ENCODE data around the gene JMJD6.
A peak's percentile ranks its signal among the peaks of the same experiment; 100 is the strongest.
"Not testable (repeated sequence)": the region's sequence is repeated elsewhere in the genome, so short reads cannot be mapped to it uniquely, and the experiment has no call there.

The JMJD6 gene

DNA sequence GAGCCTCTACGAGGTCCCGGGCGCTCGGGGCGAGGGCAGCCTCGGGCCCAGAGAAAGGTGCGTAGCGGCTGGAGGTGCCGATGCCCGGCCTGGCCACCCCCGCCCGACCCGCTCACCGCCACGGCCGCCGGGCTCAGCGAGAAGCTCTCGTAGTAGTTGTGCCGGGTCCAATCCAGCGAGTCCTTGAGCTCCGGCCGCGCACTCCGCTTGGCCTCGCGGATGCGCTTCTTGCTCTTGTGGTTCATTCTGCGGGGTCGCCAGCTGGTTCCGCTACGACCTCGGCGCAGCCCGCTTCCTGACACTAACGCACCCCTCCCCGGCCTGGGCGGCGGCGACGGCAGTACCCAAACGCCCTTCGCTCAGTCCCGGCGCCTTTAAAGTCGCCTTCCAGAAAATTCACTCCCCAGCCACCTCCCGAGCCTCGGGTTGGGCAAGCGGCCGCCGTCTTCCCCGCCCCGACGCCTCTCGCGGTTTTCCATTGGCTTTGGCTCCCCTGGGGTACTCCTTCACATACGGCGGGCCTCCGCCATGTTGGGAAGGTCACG, at the start of gene JMJD6:
Gene JMJD6, minus strand, starts transcription at position 376 of the 545 bp plus-strand sequence. Its CDS starts 131 bp downstream, at position 245.
- peak within 1 kb of the TSS; percentile 80 for H2AFZ ChIP-seq (ENCODE audit: low read depth, low read length)
- H3K4me1 ChIP-seq (ENCODE audit: insufficient read depth, low read length) = peaks cover 16% of the 10 kb centered on the region
- H3K4me3 ChIP-seq (ENCODE audit: low read length) = peak within 1 kb of the TSS; percentile 94
- H3K27me3 ChIP-seq (ENCODE audit: insufficient read depth, low read length) = no peaks in the 10 kb centered on the region
- no peaks in the 10 kb centered on the region for H3K9me3 ChIP-seq (ENCODE audit: low read length)
- peaks cover 27% of the 10 kb centered on the region for H3K36me3 ChIP-seq (ENCODE audit: insufficient read depth, low read length)

DNA sequence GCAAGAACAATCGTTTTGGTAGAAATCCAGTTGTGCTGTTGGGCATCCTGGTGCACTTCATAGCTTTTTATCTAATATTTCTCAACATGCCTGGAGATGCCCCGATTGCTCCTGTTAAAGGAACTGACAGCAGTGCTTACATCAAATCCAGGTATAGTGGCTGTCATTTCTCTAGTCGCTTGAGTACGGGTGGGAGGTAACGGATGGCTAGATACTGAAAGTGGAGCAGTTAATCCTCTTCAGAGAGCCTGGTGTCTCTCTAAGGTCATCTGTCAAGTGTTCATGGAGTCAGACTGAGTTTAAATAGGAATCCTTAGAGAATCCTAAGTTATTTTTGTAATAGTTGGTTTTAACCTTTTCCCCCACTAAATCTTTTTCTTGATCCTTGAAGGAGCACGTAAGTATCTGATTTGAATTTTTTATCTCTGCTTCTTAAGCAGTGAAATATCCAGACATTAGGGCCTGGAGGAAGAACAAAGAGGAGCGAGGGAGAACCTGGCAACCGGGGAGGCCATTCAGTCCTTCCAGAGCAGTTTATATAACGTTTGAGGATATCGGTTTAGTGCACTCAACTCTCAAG, 48.7 kb upstream of the JMJD6 start:
- no peaks in the 10 kb centered on the region for H3K9me3 ChIP-seq (ENCODE audit: low read length)
- no peak overlapping the region for H3K4me3 ChIP-seq (ENCODE audit: low read length)
- no peak overlapping the region for H2AFZ ChIP-seq (ENCODE audit: low read depth, low read length)
- H3K27me3 ChIP-seq (ENCODE audit: insufficient read depth, low read length) = no peaks in the 10 kb centered on the region
- H3K4me1 ChIP-seq (ENCODE audit: insufficient read depth, low read length) = no peaks in the 10 kb centered on the region
- H3K36me3 ChIP-seq (ENCODE audit: insufficient read depth, low read length) = peaks cover 23% of the 10 kb centered on the region

DNA sequence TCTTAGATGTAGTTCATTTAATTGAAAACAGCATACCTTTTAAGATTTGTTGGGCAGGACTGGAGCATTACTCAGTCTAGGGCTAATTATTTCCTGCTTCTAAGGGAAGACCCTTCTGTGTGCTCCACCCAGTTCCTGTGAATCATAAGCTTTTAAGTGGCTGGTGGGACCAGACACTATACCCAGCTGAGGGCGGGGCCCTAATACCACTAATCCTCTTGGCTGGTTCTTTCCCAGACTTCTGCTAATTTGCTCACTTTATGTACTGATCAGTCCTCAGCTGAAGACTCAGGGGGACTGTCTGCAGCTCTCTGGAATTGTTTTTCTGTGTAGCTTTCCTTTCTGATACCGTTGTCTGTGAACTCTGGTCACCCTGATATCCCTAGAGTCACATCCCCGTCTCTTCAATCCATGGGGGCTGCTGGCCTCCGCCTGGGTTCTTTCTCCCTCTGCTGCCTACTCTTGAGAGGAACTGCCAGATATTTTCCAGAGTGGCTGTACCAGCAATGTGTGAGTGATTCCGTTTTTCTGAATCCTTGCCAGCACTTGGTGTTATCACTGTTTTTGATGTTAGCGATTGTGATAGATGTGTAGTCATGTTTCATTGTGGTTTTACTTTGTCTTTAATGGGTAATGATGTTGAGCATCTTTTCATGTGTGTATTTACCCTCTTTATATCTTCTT, 46.6 kb upstream of the JMJD6 start:
- Histone ChIP-seq H2AFZ (ENCODE audit: low read depth, low read length) (no peak overlapping the region), H3K4me1 (ENCODE audit: insufficient read depth, low read length) (no peaks in the 10 kb centered on the region), H3K4me3 (ENCODE audit: low read length) (no peak overlapping the region), H3K36me3 (ENCODE audit: insufficient read depth, low read length) (peaks cover 23% of the 10 kb centered on the region), H3K9me3 (ENCODE audit: low read length) (peaks cover 3% of the 10 kb centered on the region), H3K27me3 (ENCODE audit: insufficient read depth, low read length) (no peaks in the 10 kb centered on the region)

DNA sequence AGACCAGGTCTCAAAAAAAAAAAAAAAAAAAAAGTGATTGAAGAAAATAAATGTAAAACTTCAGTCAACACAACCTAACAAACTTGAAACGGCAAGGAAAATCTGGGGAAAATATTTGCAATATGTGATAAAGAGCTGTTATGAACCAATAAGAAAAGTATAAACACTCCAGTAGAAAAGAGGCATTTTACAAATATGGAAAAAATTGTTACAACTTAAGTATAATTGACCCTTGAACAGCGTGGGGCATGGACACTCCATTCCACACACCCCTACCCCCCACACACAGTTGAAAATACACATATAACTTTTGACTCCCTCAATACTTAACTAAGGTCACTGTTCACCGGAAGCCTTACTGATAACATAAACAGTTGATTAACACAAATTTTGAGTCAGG, 32.2 kb upstream of the JMJD6 start:
- peaks cover 5% of the 10 kb centered on the region for H3K9me3 ChIP-seq (ENCODE audit: low read length)
- H3K4me1 ChIP-seq (ENCODE audit: insufficient read depth, low read length) = peaks cover 4% of the 10 kb centered on the region
- no peak overlapping the region for H3K4me3 ChIP-seq (ENCODE audit: low read length)
- H2AFZ ChIP-seq (ENCODE audit: low read depth, low read length) = no peak overlapping the region
- H3K36me3 ChIP-seq (ENCODE audit: insufficient read depth, low read length) = peaks cover 7% of the 10 kb centered on the region
- H3K27me3 ChIP-seq (ENCODE audit: insufficient read depth, low read length) = no peaks in the 10 kb centered on the region

DNA sequence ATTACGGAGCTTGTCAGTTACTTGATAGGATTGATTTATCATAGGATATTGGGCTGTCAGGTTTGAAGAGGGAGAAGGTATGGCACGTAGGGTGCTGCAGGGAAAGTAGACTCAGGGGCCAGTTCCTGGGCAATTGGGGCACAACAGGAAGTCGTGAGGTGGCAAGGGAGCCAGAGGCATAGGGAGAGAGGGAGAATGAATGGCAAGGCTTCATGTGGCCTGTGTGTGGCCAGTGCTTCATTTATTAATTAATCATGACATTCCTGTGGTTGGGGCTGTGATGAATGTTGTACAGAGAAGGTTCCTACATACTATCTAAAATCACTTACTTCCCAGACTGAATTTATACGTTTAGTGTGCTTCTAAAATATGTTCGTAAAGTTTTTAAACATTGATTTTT, 30.9 kb upstream of the JMJD6 start:
- Histone ChIP-seq H3K4me1 (ENCODE audit: insufficient read depth, low read length) (peaks cover 4% of the 10 kb centered on the region), H3K4me3 (ENCODE audit: low read length) (no peak overlapping the region), H3K27me3 (ENCODE audit: insufficient read depth, low read length) (no peaks in the 10 kb centered on the region), H2AFZ (ENCODE audit: low read depth, low read length) (no peak overlapping the region), H3K9me3 (ENCODE audit: low read length) (peaks cover 5% of the 10 kb centered on the region), H3K36me3 (ENCODE audit: insufficient read depth, low read length) (peaks cover 7% of the 10 kb centered on the region)

- Histone ChIP-seq H2AFZ (ENCODE audit: low read depth, low read length) (no peak overlapping the region), H3K36me3 (ENCODE audit: insufficient read depth, low read length) (peaks cover 7% of the 10 kb centered on the region), H3K9me3 (ENCODE audit: low read length) (peaks cover 2% of the 10 kb centered on the region), H3K4me3 (ENCODE audit: low read length) (no peak overlapping the region), H3K4me1 (ENCODE audit: insufficient read depth, low read length) (peaks cover 4% of the 10 kb centered on the region), H3K27me3 (ENCODE audit: insufficient read depth, low read length) (no peaks in the 10 kb centered on the region)
These were observed 28.9 kb upstream of the JMJD6 start for GRCh38 chr17:76755285-76755684.

DNA sequence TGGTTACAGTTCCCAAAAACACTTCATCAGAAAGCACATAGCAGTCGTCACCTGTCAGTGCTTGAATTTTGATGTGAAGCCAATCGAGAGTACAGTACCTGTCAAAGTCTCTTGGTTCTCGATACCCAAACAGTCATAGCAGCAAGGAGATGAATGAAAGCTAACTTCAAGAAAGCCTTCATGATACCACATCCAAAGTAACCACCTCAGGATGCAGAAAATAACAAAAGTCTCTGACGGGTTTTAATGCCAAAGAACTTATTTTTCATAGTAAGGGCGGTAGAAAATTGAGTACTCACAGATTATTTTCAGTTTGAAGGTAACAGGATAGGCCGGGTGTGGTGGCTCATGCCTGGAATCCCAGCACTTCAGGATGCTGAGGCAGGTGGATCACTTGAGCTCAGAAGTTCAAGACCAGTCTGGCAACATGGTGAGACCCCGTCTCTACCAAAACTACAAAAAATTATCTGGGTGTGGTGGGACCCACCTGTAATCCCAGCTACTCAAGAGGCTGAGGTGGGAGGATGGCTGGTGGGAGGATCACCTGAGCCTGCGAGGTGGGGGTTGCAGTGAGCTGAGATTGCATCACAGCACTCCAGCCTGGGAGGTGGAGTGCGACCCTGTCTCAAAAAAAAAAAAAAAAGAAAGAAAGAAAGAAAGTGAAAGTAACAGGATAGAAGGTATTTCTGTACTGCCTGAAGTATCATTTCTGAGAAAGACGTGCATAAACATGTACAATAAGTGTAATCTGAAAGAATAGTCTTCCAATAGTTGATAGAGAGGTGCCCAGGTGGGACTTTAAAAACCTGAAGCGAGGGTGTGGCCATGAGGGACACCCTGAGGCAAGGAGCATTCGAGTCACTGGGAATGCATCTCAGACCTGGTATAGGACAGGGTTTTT, 26.9 kb upstream of the JMJD6 start:
- Histone ChIP-seq H3K9me3 (ENCODE audit: low read length) (peaks cover 2% of the 10 kb centered on the region), H2AFZ (ENCODE audit: low read depth, low read length) (no peak overlapping the region), H3K4me3 (ENCODE audit: low read length) (no peak overlapping the region), H3K27me3 (ENCODE audit: insufficient read depth, low read length) (no peaks in the 10 kb centered on the region), H3K36me3 (ENCODE audit: insufficient read depth, low read length) (peaks cover 7% of the 10 kb centered on the region), H3K4me1 (ENCODE audit: insufficient read depth, low read length) (peaks cover 4% of the 10 kb centered on the region)

DNA sequence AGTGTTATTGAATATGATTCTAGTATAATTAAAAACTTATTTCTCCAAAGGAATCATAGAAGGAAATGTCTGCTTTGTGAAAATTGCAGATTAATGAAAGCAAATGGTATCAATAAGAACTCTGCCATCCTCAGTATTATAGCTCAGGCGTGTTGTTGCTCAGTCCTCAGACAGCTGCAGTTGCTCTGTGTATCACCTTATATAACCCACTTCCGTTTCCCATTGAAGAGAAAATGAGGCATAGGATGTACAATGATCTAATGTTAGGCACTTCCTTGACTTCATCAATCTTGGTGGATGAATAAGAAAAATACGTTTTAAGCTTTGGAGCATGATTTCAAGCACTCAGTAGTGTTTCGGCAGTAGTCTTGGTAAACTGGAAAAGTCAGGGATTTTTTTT, 25.6 kb upstream of the JMJD6 start:
- Histone ChIP-seq H3K36me3 (ENCODE audit: insufficient read depth, low read length) (peaks cover 4% of the 10 kb centered on the region), H3K4me3 (ENCODE audit: low read length) (no peak overlapping the region), H3K4me1 (ENCODE audit: insufficient read depth, low read length) (peaks cover 4% of the 10 kb centered on the region), H3K9me3 (ENCODE audit: low read length) (no peaks in the 10 kb centered on the region), H3K27me3 (ENCODE audit: insufficient read depth, low read length) (no peaks in the 10 kb centered on the region), H2AFZ (ENCODE audit: low read depth, low read length) (no peak overlapping the region)

DNA sequence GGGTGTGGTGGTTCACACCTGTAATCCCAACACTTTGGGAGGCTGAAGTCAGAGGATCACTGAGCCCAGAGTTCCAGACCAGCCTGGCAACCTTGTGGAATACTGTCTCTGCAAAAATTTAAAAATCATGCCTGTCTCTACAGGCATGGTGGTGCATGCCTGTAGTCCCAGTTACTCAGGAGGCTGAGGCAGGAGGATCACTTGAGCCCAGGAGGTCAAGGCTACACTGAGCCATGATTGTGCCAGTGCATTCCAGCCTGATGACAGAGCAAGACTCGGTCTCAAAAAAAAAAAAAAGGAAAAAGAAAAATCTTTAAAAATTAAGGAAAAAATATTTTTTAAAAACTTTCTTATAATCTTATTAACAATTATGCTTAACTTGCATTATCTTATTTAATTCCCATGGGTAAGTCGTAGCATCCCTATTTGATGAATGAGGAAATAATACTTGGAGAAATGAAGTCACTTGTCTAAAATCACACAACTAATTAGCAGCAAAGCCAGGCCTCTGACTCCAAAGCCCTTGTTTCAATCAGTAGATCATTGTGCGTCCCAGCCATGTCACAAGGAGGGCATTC, 25.1 kb upstream of the JMJD6 start:
- no peak overlapping the region for H2AFZ ChIP-seq (ENCODE audit: low read depth, low read length)
- no peaks in the 10 kb centered on the region for H3K9me3 ChIP-seq (ENCODE audit: low read length)
- H3K36me3 ChIP-seq (ENCODE audit: insufficient read depth, low read length) = peaks cover 3% of the 10 kb centered on the region
- H3K27me3 ChIP-seq (ENCODE audit: insufficient read depth, low read length) = no peaks in the 10 kb centered on the region
- H3K4me1 ChIP-seq (ENCODE audit: insufficient read depth, low read length) = peaks cover 4% of the 10 kb centered on the region
- H3K4me3 ChIP-seq (ENCODE audit: low read length) = no peak overlapping the region

DNA sequence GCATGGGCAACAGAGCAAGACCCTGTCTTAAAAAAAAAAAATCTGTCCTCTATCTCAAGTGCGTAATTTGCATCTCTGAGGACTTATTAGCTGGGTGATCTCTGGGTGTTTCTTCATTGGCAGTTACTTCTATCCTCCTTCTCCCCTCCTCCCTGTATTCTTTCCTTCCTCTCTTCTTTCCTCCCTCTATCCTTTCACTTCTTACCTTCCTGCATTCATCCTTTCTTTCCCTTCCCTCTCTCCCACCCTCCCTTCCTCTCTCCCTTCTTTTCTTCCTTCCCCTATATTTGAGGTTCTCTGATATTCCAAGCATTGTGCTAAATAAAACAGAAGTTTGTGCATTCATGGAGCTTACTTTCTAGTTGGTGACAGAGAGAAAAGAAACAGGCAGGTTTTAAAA, 22.3 kb upstream of the JMJD6 start:
- Histone ChIP-seq H3K4me3 (ENCODE audit: low read length) (no peak overlapping the region), H3K27me3 (ENCODE audit: insufficient read depth, low read length) (no peaks in the 10 kb centered on the region), H3K4me1 (ENCODE audit: insufficient read depth, low read length) (no peaks in the 10 kb centered on the region), H3K36me3 (ENCODE audit: insufficient read depth, low read length) (peaks cover 25% of the 10 kb centered on the region), H2AFZ (ENCODE audit: low read depth, low read length) (no peak overlapping the region), H3K9me3 (ENCODE audit: low read length) (peaks cover 10% of the 10 kb centered on the region)

DNA sequence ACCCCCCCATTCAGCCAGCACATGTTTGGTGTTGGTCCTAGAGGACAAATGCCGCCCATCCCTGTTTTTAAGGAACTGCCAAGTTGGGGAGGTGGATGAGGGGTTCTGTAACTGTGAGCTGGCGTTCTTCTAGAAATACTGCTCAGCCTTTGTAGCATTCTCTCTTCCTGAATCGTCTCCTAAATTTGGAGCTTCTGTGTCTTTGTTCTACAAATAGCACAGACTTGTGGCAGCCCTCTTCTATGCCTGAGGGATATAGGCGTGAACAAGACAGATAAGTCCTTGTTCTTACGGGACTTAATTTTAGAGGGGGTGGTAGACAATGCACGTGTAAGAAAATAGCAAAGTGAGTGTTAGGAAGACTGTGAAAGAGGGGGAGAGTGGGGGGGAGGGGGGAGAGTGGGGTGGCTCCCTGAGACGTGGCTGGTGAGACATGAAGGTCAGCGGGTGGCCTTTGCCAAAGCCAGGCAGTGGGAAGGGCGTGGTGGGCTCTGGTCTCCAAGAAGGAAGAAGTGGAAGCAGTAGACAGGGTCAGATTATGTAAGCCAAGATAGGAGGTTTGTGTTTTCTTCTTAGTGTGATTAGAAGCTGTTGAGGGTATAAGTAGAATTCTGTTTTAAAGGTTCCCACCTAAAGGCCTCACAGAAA, 21.4 kb upstream of the JMJD6 start:
- Histone ChIP-seq H3K4me3 (ENCODE audit: low read length) (no peak overlapping the region), H3K27me3 (ENCODE audit: insufficient read depth, low read length) (no peaks in the 10 kb centered on the region), H2AFZ (ENCODE audit: low read depth, low read length) (no peak overlapping the region), H3K4me1 (ENCODE audit: insufficient read depth, low read length) (no peaks in the 10 kb centered on the region), H3K36me3 (ENCODE audit: insufficient read depth, low read length) (peaks cover 25% of the 10 kb centered on the region), H3K9me3 (ENCODE audit: low read length) (peaks cover 10% of the 10 kb centered on the region)

GRCh38 chr17:76745785-76746184, 19.4 kb upstream of the JMJD6 start:
- H3K4me1 ChIP-seq (ENCODE audit: insufficient read depth, low read length); H3K4me3 ChIP-seq (ENCODE audit: low read length); H2AFZ ChIP-seq (ENCODE audit: low read depth, low read length); H3K27me3 ChIP-seq (ENCODE audit: insufficient read depth, low read length); H3K9me3 ChIP-seq (ENCODE audit: low read length): not testable (repeated sequence)
- H3K36me3 ChIP-seq (ENCODE audit: insufficient read depth, low read length) = peaks cover 30% of the 10 kb centered on the region
